ENCODE results near the gene NHLH1.

The NHLH1 gene

GRCh38 chr1:160414881-160415280 is 48.0 kb downstream of the NHLH1 start:
- no peak for DNase-seq

- no peak for DNase-seq
Observed at GRCh38 chr1:160415696-160416290, 48.9 kb downstream of the NHLH1 start.

- DNase-seq = no peak
Observed at GRCh38 chr1:160416369-160416768, 49.5 kb downstream of the NHLH1 start.

- no peak for DNase-seq
Observed at GRCh38 chr1:160418483-160418882, 51.6 kb downstream of the NHLH1 start.

- no peak for DNase-seq
Observed at GRCh38 chr1:160419150-160419837, 52.4 kb downstream of the NHLH1 start.

- no peak for DNase-seq
Observed at GRCh38 chr1:160419838-160420169, 52.9 kb downstream of the NHLH1 start.

- no peak for DNase-seq
Observed at GRCh38 chr1:160420881-160421842, 54.3 kb downstream of the NHLH1 start.

DNA sequence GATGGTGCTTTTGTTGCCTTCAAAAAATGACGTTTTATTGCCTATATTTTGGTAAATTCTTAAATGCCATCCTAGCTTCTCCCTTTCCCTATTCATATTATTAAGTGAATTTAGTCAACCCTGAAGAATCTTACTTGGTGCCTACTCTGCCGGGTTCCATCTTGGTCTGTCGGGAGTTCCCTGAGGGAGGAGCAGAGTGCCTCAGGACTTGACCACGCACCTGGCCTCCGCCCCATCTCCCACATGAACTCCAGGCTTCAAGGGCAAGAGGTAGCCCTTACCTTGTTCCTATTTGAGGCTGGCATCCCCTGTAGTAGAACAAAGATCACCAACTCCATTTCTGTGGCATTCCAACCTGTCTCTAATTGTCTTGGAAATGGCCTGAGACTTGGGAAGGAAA is 55.0 kb downstream of the NHLH1 start:
- no peak for DNase-seq
